GM18511 (cell line): Measurements from ENCODE around the gene CCL21.
"Not testable (repeated sequence)": the region's sequence is repeated elsewhere in the genome, so short reads cannot be mapped to it uniquely, and the experiment has no call there.

ENCODE experiments used
- ATAC-seq: cut with Tn5 transposase; IDR thresholded peaks from one replicate; pipeline ENCODE4 v1.9.1; 2021; ENCODE audit warnings: mild to moderate bottlenecking, moderate library complexity; ENCODE audit not compliant: unreplicated experiment

CCL21 gene, protein sequence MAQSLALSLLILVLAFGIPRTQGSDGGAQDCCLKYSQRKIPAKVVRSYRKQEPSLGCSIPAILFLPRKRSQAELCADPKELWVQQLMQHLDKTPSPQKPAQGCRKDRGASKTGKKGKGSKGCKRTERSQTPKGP

DNA sequence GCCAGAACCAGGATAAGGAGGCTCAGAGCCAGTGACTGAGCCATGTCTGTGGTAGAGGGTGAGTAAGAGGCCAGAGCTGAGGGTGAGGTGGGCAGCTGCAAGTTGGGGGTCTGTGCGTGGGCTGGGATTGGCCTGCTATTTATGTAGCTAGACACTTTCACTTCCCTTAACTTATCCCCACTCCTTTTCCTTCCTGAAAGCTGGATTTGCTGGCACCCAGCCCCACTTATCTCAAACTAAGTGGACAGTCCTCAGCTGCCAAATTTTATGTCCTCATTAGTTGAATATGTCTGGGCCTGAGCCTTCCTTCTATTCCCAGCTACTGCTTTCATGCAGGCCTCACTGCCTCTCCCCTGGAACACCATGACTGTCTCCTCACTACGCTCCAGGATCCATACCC lies at the start of gene CCL21:
Gene CCL21 (minus strand): TSS at position 114 of the 400 bp plus-strand sequence. CDS start 70 bp downstream, at position 44.
- no peak for ATAC-seq

DNA sequence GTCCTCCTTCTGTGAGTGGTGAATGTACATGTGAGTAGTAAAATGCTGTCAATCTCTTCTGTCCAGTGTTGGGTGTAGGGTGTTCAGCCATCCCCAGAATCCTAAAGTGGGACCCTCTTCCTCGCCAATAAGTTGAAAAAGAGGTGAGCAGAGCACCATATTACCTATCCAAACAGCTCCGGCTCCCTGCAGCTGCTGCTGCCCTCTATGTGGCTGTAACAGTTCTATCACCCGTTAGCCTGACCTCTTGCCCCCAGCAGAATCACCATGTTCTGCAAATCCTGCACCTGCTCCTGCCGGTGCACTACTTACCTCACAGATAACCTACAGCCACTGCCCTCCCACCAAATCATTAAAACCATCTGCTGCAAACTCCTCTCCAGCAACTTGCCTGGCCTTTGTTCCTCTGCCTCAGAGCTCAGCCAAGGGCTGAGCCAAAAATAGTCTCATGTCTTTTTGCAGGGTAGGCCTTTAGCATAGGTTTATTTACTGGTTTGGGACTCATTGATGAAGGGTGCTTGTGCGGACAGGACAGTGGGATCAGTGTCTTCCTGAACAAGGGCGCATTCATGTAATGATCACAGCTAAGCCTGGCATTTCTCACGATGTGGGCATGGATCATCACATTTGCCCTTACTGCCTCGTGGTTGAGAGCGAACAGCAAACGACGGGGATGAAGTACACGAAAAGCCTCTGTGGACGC lies 49.6 kb upstream of the CCL21 start:
- ATAC-seq = no peak

GRCh38 chr9:34750320-34750719 lies 40.4 kb upstream of the CCL21 start:
- ATAC-seq = not testable (repeated sequence)

- ATAC-seq = no peak
Measured at GRCh38 chr9:34746526-34746925, 36.6 kb upstream of the CCL21 start.

- ATAC-seq = no peak
Measured at GRCh38 chr9:34744295-34745221, 34.6 kb upstream of the CCL21 start.

- ATAC-seq = no peak
Measured at GRCh38 chr9:34742710-34743109, 32.8 kb upstream of the CCL21 start.

GRCh38 chr9:34741628-34742027 lies 31.7 kb upstream of the CCL21 start:
- ATAC-seq = no peak

GRCh38 chr9:34740176-34740575 lies 30.2 kb upstream of the CCL21 start:
- ATAC-seq = not testable (repeated sequence)

DNA sequence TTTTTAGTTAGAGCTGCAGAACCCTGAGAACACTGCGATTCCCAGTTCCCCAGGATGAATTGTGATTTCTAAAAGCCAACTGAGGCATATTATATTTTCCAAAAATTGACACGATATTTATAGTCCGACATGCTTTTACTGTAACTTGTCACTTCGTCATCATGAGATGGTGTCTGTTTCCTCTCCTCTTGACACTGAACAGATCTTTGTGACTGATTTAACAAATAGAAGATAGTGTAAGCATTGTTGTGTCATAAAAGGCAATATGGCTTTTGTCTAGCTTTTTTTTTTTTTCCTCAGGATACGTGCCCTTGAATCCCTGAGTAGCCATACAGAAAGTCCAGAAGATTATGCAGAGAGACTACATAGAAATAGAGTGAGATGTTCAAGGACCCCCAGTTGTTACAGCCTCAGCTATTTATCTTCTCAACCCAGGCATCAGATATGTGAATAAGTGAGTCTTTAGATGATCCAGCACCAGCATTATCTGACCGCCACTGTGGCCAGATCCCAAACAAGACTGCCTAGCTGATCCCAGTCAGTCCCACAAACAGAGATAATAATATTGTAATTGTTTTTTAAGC lies 27.8 kb upstream of the CCL21 start:
- ATAC-seq = no peak

GRCh38 chr9:34734720-34735119 lies 24.8 kb upstream of the CCL21 start:
- no peak for ATAC-seq

- no peak for ATAC-seq
Measured at GRCh38 chr9:34732886-34733285, 22.9 kb upstream of the CCL21 start.

DNA sequence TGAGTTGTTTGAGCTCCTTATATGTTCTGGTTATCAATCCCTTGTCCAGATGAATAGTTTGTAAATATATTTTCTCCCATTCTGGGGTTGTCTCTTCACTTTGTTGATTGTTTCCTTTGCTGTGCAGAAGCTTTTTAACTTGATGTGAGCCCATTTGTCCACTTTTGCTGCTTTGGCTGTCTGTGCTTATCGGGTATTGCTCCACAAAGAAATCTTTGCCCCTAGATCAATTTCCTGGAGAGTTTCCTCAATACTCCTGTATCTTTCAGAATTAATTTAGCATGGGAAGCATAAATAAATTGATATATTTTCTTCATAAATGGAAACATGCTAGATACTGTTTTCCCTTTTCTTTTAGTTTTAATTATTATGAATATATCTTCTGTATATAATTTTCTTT lies 22.5 kb upstream of the CCL21 start:
- no peak for ATAC-seq

DNA sequence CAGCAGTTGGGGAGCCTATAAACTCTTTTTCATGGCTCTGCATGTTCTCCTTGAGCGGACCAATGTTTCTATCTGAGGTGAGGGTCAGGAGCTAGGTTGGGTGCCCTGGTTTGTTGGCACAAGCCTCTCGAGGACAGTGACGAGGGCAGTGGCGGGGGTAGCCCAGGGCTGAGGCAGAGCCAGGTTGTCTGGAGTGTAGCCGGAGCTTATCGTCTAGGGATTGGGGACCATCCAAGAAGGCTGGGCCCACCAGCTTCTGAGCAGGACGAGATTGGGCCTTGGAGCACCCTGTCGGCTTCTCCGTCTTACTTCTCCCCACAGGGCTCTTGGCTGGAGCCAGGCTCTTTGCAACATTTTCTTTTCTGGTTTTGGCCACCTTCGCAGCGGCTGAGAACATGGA lies 13.2 kb upstream of the CCL21 start:
- no peak for ATAC-seq

DNA sequence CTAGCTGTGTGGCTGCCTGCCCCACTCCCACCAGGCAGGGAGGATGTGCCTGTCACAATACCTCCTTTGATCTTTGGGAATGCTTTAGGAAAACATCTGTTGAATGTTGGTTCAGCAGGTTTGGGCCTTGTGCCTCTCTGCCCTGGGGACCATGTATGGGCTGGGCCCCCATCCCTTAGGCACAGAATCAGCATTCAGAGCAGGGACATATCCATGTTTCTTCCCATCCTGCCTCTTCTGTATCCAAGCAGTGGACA lies 9.8 kb upstream of the CCL21 start:
- not testable (repeated sequence) for ATAC-seq

- no peak for ATAC-seq
Measured at GRCh38 chr9:34719021-34719768, 9.3 kb upstream of the CCL21 start.

DNA sequence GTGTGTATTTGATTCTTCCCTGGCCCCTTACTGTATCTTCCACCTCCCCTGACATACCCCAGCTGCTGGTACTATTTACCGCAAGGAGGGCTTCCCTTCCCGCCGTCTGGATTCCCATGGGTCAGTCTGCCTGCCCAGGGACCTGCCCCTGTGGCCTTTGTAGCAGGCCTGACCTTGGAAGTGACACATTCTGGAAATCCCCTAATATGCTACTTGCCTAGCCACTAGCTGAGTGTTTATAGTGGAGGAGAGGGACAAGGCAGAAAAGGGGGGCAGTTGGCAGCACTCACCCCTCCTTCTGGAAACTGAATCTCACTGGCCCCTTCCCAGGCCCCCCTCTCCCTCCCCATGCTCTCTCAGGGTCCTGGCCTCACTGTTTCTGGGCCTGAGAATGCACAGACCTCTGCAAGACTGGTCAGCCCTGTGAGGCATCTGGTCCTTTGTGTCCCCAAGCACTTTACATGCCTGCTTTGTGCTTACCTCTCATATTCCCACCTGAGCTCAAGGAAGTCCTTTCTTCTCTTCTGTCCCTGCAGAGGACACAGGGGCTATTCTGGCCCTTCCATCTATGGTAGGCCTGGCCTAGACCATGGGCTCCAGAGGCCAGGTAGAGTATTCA lies 8.2 kb upstream of the CCL21 start:
- no peak for ATAC-seq

DNA sequence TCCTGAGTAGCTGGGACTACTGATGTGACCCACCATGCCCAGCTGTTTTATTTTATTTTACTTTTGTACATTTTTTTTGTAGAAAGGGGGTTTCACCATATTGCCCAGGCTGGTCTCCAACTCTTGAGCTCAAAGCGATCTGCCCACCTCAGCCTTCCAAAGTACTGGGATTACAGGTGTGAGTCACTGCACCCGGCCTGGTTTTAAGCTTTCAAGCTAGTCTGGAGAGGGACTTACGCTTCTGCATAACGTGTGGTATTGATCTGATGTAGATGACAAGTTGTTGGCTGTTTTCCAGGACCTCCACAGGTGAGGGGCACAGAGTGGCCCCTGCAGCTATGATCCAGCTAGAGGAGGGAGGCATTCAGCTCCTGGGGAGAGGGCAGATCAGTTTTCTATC lies 6.8 kb upstream of the CCL21 start:
- no peak for ATAC-seq

GRCh38 chr9:34715639-34716215 lies 5.8 kb upstream of the CCL21 start:
- ATAC-seq = no peak

DNA sequence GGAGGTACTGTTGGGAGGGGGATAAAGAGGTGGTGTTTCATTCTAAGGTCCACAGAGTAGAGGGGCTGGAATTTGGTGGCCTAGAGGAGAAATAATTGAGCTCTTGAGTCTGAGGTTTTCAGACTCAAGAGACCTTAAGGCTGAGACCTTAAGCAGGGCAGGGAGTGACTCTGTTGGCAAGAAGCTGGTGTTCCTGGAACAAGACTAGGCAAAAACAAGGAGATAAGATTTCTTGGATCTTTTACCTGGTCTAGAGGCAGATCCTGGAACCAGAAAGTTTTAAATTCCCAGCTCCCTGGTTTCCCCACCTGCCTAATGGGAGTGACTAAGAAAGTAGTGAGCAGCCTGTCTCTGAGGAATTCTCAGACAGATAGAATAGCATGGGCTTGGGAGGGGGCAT lies 4.1 kb upstream of the CCL21 start:
- no peak for ATAC-seq

DNA sequence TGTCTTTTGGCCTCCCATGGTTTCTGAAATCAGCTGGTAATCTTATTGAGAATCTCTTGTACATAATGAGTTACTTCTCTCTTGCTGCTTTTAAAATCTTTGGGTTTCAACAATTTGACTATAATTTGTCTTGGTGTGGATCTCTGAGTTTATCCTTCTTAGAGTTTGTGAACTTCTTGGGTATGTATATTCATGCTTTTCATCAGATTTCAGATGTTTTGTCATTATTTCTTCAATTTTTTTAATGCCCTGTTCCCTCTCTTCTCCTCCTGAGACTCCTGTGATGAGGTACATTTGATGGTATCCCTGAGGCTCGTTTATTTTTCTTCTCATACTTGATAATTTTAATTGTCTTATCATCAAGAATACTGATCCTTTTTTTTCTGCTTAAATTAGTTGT lies 2.2 kb upstream of the CCL21 start:
- ATAC-seq = no peak
